K562 (cell line): Measurements from ENCODE around the gene MYL6B. TPM values are rescaled to one million over a fixed set of nuclear protein-coding genes. Genes with fewer than 3 reads are reported as not detected.

Source experiments
- AFF1 ChIP-seq, 2 experiments: fragments of 450-650 bp; IDR thresholded peaks; 2 replicates each; pipeline ENCODE4 v1.6.1; 2018; ENCODE audit warnings: mild to moderate bottlenecking in 2 of 2, low read depth in 1 of 2; ENCODE audit not compliant: partially characterized antibody in 2 of 2
- CXXC5 ChIP-seq: fragments of 250-450 bp; sonication (Bioruptor Pico); IDR thresholded peaks from 2 replicates; pipeline ENCODE4 v1.8.0; 2022; ENCODE audit warnings: inconsistent platforms, mild to moderate bottlenecking, moderate library complexity
- E2F6 ChIP-seq, 2 experiments: IDR thresholded peaks; 2 replicates each; pipeline ENCODE4 v1.6.1; 2011; ENCODE audit warnings: borderline replicate concordance in 1 of 2, control low read depth in 1 of 2, low read depth in 1 of 2, low read length in 1 of 2, mild to moderate bottlenecking in 1 of 2, mixed read lengths in 1 of 2, moderate library complexity in 1 of 2; ENCODE audit not compliant: insufficient read depth in 1 of 2, insufficient read length in 1 of 2, poor library complexity in 1 of 2, severe bottlenecking in 1 of 2; ENCODE audit errors: extremely low read depth in 1 of 2
- EP400 ChIP-seq: fragments of 450-650 bp; IDR thresholded peaks from 2 replicates; pipeline ENCODE4 v1.6.1; 2017; ENCODE audit warnings: antibody characterized with exemption, mild to moderate bottlenecking, moderate library complexity
- RFX5 ChIP-seq: IDR thresholded peaks from 2 replicates; pipeline ENCODE4 v1.6.1; 2011; ENCODE audit warnings: low read depth, mild to moderate bottlenecking, improper control_type of control experiment, low read length
- TFAP4 ChIP-seq: sonication (generic); formaldehyde crosslinking; IDR thresholded peaks from 2 replicates; pipeline ENCODE4 v1.8.0; 2022; ENCODE audit warnings: missing genetic modification reagents, mild to moderate bottlenecking, moderate library complexity, borderline replicate concordance
- ZBTB8A ChIP-seq: fragments of 450-650 bp; IDR thresholded peaks from 2 replicates; pipeline ENCODE4 v1.6.1; 2018; ENCODE audit warnings: mild to moderate bottlenecking, moderate library complexity; ENCODE audit not compliant: partially characterized antibody
- ZNF12 ChIP-seq: sonication (generic); formaldehyde crosslinking; IDR thresholded peaks from 2 replicates; pipeline ENCODE4 v1.4.0; 2020; ENCODE audit warnings: mild to moderate bottlenecking, missing genetic modification reagents
- ZNF175 ChIP-seq: fragments of 200-800 bp; sonication (Bioruptor generic); IDR thresholded peaks from 2 replicates; pipeline ENCODE4 v1.6.1; 2016; ENCODE audit warnings: low read depth, mild to moderate bottlenecking, missing genetic modification characterization, missing compliant biosample characterization
- ZNF584 ChIP-seq: fragments of 200-800 bp; sonication (Bioruptor generic); IDR thresholded peaks from 2 replicates; pipeline ENCODE4 v1.6.1; 2016; ENCODE audit warnings: low read depth, mild to moderate bottlenecking, missing genetic modification characterization, missing compliant biosample characterization
- ZNF639 ChIP-seq, 2 experiments: fragments of 200-800 bp in 1 of 2; sonication (Bioruptor generic) in 1 of 2; sonication (generic) in 1 of 2; formaldehyde crosslinking in 1 of 2; IDR thresholded peaks in 1 of 2; conservative IDR thresholded peaks in 1 of 2; 2 replicates each; pipeline versions ENCODE4 v1.5.0 to v1.6.1; 2016 to 2020; ENCODE audit warnings: missing compliant biosample characterization in 1 of 2, missing genetic modification characterization in 1 of 2, missing genetic modification reagents in 1 of 2
- polyA plus RNA-seq, 8 experiments: library from polyadenylated mRNA; depleted of rRNA in 4 of 8; stranded (reverse) in 5 of 8; unstranded in 3 of 8; fragments of >200 nt; fragmentation: Nextera tagmentation in 2 of 8; fragmentation: Illumina TruSeq in 1 of 8; extraction: Ambion mirVana in 2 of 8; extraction: Trizol in 1 of 8; gene quantifications; 2 replicates each; pipeline versions ENCODE4 v1.2.1 to v1.2.3, GENCODE V29; 2011 to 2014; ENCODE audit warnings: inconsistent platforms in 1 of 8, missing spikeins in 1 of 8
- total RNA-seq, 7 experiments: library from RNA; depleted of rRNA in 6 of 7; stranded (reverse); fragments of >200 nt in 6 of 7; fragmentation: Illumina TruSeq in 2 of 7; extraction: Trizol in 2 of 7; gene quantifications; 2 replicates each; pipeline versions ENCODE4 v1.2.1 to v1.2.3, GENCODE V29; 2011 to 2021; ENCODE audit warnings: low replicate concordance in 1 of 7

The MYL6B gene
- total and polyA plus RNA-seq, 9 of the 15 experiments (the other 6 are each of a cell fraction or from before 2014, with no cell fraction given), result 42.8 to 77.3 (median 68.6) TPM

GRCh38 chr12:56157201-56158028 is 5.0 kb downstream of the MYL6B start (continued):
- TF ChIP-seq RFX5, result no peak
- TF ChIP-seq AFF1 (IDR thresholded peaks at IDR 0.05; ENCODE audit: low read depth in 1 of 2, partially characterized antibody in 2 of 2), result peak in 1 of 2 experiments; percentile 47
- TF ChIP-seq EP400, result peak; percentile 3; the same call in 1 of the 2 replicates
- peak; percentile 22; the same call in 1 of the 2 replicates for TF ChIP-seq CXXC5 (CRISPR knock-in tag)
- no peak for TF ChIP-seq ZNF175 (CRISPR knock-in tag)
- peak; percentile 57; the same call in 1 of the 2 replicates for TF ChIP-seq ZNF12 (CRISPR knock-in tag)
- TF ChIP-seq ZBTB8A, result no peak
- peak; percentile 21; the same call in 1 of the 2 replicates for TF ChIP-seq TFAP4 (CRISPR knock-in tag)
- no peak for TF ChIP-seq ZNF584 (CRISPR knock-in tag)
- peak; percentile 77 to 90 for TF ChIP-seq E2F6 (IDR thresholded peaks at IDR 0.05; ENCODE audit: borderline replicate concordance in 1 of 2, extremely low read depth in 1 of 2, insufficient read depth in 1 of 2, insufficient read length in 1 of 2, low read depth in 1 of 2, low read length in 1 of 2, poor library complexity in 1 of 2, severe bottlenecking in 1 of 2)
- TF ChIP-seq ZNF639 (CRISPR knock-in tag; conservative IDR thresholded peaks at IDR 0.05 in 1 of 2, IDR thresholded peaks at IDR 0.05 in 1 of 2), result peak in 1 of 2 experiments; percentile 74; a peak in 2 of 4 replicates
